Gastrocnemius medialis (tissue), 4 donors: ENCODE data around the gene ZKSCAN1. TPM values are rescaled to one million over a fixed set of nuclear protein-coding genes. Genes with fewer than 3 reads are reported as not detected.
"Not testable (repeated sequence)": the region's sequence is repeated elsewhere in the genome, so short reads cannot be mapped to it uniquely, and the experiment has no call there.

Experiments used
- ATAC-seq, 2 donors: fragments of 150-250 bp; one replicate each; pipeline ENCODE4 v1.9.1; 2016
- DNase-seq, 2 donors: peaks; one replicate each; pipeline ENCODE4 v3.0.0-alpha.2; 2019
- H3K27ac ChIP-seq, 4 donors: fragments of 200-600 bp; sonication (generic); 1 replicate in 1 of 4; 2 replicates in 3 of 4; pipeline ENCODE4 v1.5.1; 2016 to 2018; ENCODE audit warnings: mild to moderate bottlenecking in 2 of 4, moderate library complexity in 1 of 4
- H3K27me3 ChIP-seq, 3 donors: fragments of 200-600 bp; sonication (generic) in 2 of 3; 1 replicate in 1 of 3; 2 replicates in 2 of 3; pipeline versions ENCODE4 v1.5.1 to v1.6.0; 2016 to 2019; ENCODE audit warnings: mild to moderate bottlenecking in 1 of 3, moderate library complexity in 1 of 3
- H3K36me3 ChIP-seq, 2 donors: fragments of 200-600 bp; sonication (generic) in 1 of 2; one replicate each; pipeline ENCODE4 v1.5.1; 2017 to 2018
- H3K4me1 ChIP-seq, 2 donors: fragments of 200-600 bp; sonication (generic) in 1 of 2; one replicate each; pipeline ENCODE4 v1.5.1; 2016 to 2017; ENCODE audit warnings: mild to moderate bottlenecking in 2 of 2
- H3K4me3 ChIP-seq, 4 donors: fragments of 200-600 bp; sonication (generic) in 3 of 4; 1 replicate in 1 of 4; 2 replicates in 3 of 4; pipeline ENCODE4 v1.5.1; 2016 to 2019; ENCODE audit warnings: mild to moderate bottlenecking in 2 of 4
- H3K9me3 ChIP-seq, 3 donors: fragments of 200-600 bp; sonication (generic) in 2 of 3; 1 replicate in 1 of 3; 2 replicates in 2 of 3; pipeline ENCODE4 v1.5.1; 2016 to 2019
- CTCF ChIP-seq, 5 experiments: fragments of 450-650 bp in 3 of 5; fragments of 200-600 bp in 2 of 5; sonication (generic) in 2 of 5; IDR thresholded peaks in 4 of 5; conservative IDR thresholded peaks in 1 of 5; 1 replicate in 4 of 5; 2 replicates in 1 of 5; pipeline ENCODE4 v1.5.1; 2016 to 2019; ENCODE audit warnings: antibody characterized with exemption in 5 of 5, mild to moderate bottlenecking in 3 of 5, moderate library complexity in 3 of 5
- POLR2A ChIP-seq, 2 donors: fragments of 450-650 bp; IDR thresholded peaks; one replicate each; pipeline ENCODE4 v1.6.1; 2017; ENCODE audit warnings: antibody characterized with exemption in 2 of 2, mild to moderate bottlenecking in 2 of 2, moderate library complexity in 2 of 2
- in situ Hi-C, 4 donors: fragments of 200-750 bp; cut with MboI; loops; one replicate each; pipeline versions ENCODE4 v1.15.0 to v1.8.0; 2017; ENCODE audit warnings: low sequenced_read_pairs in 4 of 4
- intact Hi-C: fragments of 100-400 bp; cut with DNase I; formaldehyde crosslinking; loops from one replicate; pipeline ENCODE4 v1.15.1; 2023; ENCODE audit warnings: low total_unique reads
- total RNA-seq, 4 donors: library from RNA; depleted of rRNA; stranded (reverse); fragments of >200 nt; gene quantifications; one replicate each; pipeline versions ENCODE4 v1.1.0 to v1.2.3, GENCODE V29; 2016

Gene ZKSCAN1
- total RNA-seq, 4 donors from 2014 or later: 15.0 to 17.7 (median 15.5) TPM

- DNase-seq: no peak
- Histone ChIP-seq H3K4me1 (peaks cover 3 to 4% of the 10 kb centered on the region in 2 donors), H3K27ac (no peak overlapping the region), H3K36me3 (no peaks in the 10 kb centered on the region), H3K4me3 (no peak overlapping the region), H3K27me3 (peaks cover 0 to 6% (median 0%) of the 10 kb centered on the region in 3 donors), H3K9me3 (no peaks in the 10 kb centered on the region)
- TF ChIP-seq CTCF (IDR thresholded peaks at IDR 0.05 in 4 of 5, conservative IDR thresholded peaks at IDR 0.05 in 1 of 5): no peak
- TF ChIP-seq POLR2A (IDR thresholded peaks at IDR 0.05): no peak
- no peak for ATAC-seq
- in situ Hi-C loops (no loop called here), intact Hi-C loops (no loop called here)
These were observed 15.2 kb upstream of the ZKSCAN1 start for GRCh38 chr7:100000239-100000638.

GRCh38 chr7:100003711-100004661 lies 11.4 kb upstream of the ZKSCAN1 start:
- in situ Hi-C loops (no loop called here), intact Hi-C loops (no loop called here)
- no peak for ATAC-seq

GRCh38 chr7:100007887-100008286 lies 7.5 kb upstream of the ZKSCAN1 start:
- Histone ChIP-seq H3K9me3 (no peaks in the 10 kb centered on the region), H3K4me1 (no peaks in the 10 kb centered on the region), H3K4me3 (no peak overlapping the region), H3K27ac (no peak overlapping the region), H3K27me3 (no peaks in the 10 kb centered on the region), H3K36me3 (no peaks in the 10 kb centered on the region)
- intact Hi-C loops (no loop called here), in situ Hi-C loops (no loop called here)
- DNase-seq (no peak), ATAC-seq (no peak)
- TF ChIP-seq POLR2A (IDR thresholded peaks at IDR 0.05) (no peak), CTCF (IDR thresholded peaks at IDR 0.05 in 4 of 5, conservative IDR thresholded peaks at IDR 0.05 in 1 of 5) (no peak)

More at GRCh38 chr7:100003711-100004661, 11.4 kb upstream of the ZKSCAN1 start:
- no peak overlapping the region for H3K4me3 ChIP-seq
- no peaks in the 10 kb centered on the region for H3K36me3 ChIP-seq
- H3K9me3 ChIP-seq: no peaks in the 10 kb centered on the region
- no peaks in the 10 kb centered on the region for H3K4me1 ChIP-seq
- no peak for TF ChIP-seq CTCF (IDR thresholded peaks at IDR 0.05 in 4 of 5, conservative IDR thresholded peaks at IDR 0.05 in 1 of 5)
- no peak for TF ChIP-seq POLR2A (IDR thresholded peaks at IDR 0.05)
- H3K27me3 ChIP-seq: no peaks in the 10 kb centered on the region
- H3K27ac ChIP-seq: no peak overlapping the region
- DNase-seq: no peak

- H3K4me3 ChIP-seq: no peak overlapping the region
- no peaks in the 10 kb centered on the region for H3K4me1 ChIP-seq
- no peaks in the 10 kb centered on the region for H3K9me3 ChIP-seq
- no peak for DNase-seq
- no peak overlapping the region for H3K27ac ChIP-seq
- TF ChIP-seq CTCF (IDR thresholded peaks at IDR 0.05 in 4 of 5, conservative IDR thresholded peaks at IDR 0.05 in 1 of 5) (no peak), POLR2A (IDR thresholded peaks at IDR 0.05) (no peak)
- intact Hi-C loops (no loop called here), in situ Hi-C loops (no loop called here)
- H3K36me3 ChIP-seq: no peaks in the 10 kb centered on the region
- ATAC-seq: no peak
- H3K27me3 ChIP-seq: no peaks in the 10 kb centered on the region
These were observed 6.9 kb upstream of the ZKSCAN1 start for GRCh38 chr7:100008525-100008924.

GRCh38 chr7:100009952-100010351 lies 5.4 kb upstream of the ZKSCAN1 start:
- ATAC-seq, in situ Hi-C loops, DNase-seq, H3K4me3 ChIP-seq, H3K9me3 ChIP-seq, H3K4me1 ChIP-seq, H3K27ac ChIP-seq, H3K36me3 ChIP-seq, H3K27me3 ChIP-seq: not testable (repeated sequence)
- intact Hi-C loops: loop anchor here (10.0 kb wide), 1 partner anchor 115 kb away; the partner anchor contains the start of gene MBLAC1
